ENCODE measurements around the gene FBXO8.

FBXO8 gene

DNA sequence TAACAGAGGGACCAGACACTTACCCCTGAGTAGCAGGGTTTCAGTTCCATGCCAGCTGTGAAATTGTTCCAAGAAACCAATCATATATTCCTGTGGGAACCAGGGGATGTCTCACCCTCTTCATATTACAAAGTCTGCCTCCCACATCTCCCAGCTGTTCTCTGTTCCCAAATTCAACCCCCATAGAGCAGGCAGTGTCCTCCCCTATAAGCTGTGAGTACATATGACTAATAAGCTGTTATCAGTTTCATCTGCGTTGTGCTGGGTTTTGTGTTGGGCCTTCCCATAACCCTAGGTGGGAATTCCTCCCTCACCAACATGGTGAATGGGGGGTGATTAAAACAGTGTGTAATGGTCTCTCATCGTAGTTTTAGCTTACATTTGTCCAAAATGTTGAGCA, 41.3 kb upstream of the FBXO8 start:
- Histone ChIP-seq H3K27ac (ENCODE audit: extremely low read depth, low read depth, low read length) (no peak overlapping the region), H3K4me1 (ENCODE audit: control insufficient read depth, insufficient read depth, low read length) (no peaks in the 10 kb centered on the region), H3K36me3 (ENCODE audit: control insufficient read depth in 2 of 2, insufficient read depth in 1 of 2, low read length in 2 of 2) (peaks cover 0 to 10% of the 10 kb centered on the region in 2 experiments; a peak in 1 of 3 replicates), H3K9me3 (ENCODE audit: control insufficient read depth, insufficient read depth, low read depth, low read length) (no peaks in the 10 kb centered on the region), H3K4me3 (ENCODE audit: low read depth, low read length) (no peak overlapping the region)
- ChIA-PET CTCF (no interaction called here), POLR2A (no interaction called here)
- no peak for TF ChIP-seq ZFP3 (tag by site-specific recombination; IDR thresholded peaks at IDR 0.05; ENCODE audit: low read depth)
- TF ChIP-seq TCF7L2 (IDR thresholded peaks at IDR 0.05; ENCODE audit: borderline replicate concordance, low read depth, low read length) = no peak
- TF ChIP-seq ZBTB7A (tag by site-specific recombination; IDR thresholded peaks at IDR 0.05; ENCODE audit: low read depth) = no peak
- TF ChIP-seq, protein P1, sequence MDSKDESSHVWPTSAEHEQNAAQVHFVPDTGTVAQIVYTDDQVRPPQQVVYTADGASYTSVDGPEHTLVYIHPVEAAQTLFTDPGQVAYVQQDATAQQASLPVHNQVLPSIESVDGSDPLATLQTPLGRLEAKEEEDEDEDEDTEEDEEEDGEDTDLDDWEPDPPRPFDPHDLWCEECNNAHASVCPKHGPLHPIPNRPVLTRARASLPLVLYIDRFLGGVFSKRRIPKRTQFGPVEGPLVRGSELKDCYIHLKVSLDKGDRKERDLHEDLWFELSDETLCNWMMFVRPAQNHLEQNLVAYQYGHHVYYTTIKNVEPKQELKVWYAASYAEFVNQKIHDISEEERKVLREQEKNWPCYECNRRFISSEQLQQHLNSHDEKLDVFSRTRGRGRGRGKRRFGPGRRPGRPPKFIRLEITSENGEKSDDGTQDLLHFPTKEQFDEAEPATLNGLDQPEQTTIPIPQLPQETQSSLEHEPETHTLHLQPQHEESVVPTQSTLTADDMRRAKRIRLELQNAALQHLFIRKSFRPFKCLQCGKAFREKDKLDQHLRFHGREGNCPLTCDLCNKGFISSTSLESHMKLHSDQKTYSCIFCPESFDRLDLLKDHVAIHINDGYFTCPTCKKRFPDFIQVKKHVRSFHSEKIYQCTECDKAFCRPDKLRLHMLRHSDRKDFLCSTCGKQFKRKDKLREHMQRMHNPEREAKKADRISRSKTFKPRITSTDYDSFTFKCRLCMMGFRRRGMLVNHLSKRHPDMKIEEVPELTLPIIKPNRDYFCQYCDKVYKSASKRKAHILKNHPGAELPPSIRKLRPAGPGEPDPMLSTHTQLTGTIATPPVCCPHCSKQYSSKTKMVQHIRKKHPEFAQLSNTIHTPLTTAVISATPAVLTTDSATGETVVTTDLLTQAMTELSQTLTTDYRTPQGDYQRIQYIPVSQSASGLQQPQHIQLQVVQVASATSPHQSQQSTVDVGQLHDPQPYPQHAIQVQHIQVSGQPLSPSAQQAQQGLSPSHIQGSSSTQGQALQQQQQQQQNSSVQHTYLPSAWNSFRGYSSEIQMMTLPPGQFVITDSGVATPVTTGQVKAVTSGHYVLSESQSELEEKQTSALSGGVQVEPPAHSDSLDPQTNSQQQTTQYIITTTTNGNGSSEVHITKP (tag by site-specific recombination; IDR thresholded peaks at IDR 0.05) = no peak
- no peak for TF ChIP-seq ZNF707 (tag by site-specific recombination; IDR thresholded peaks at IDR 0.05)
- TF ChIP-seq REPIN1 (tag by site-specific recombination; IDR thresholded peaks at IDR 0.05; ENCODE audit: low read depth) = no peak
- no peak for TF ChIP-seq ZNF585B (tag by site-specific recombination; IDR thresholded peaks at IDR 0.05)
- TF ChIP-seq, protein P2, sequence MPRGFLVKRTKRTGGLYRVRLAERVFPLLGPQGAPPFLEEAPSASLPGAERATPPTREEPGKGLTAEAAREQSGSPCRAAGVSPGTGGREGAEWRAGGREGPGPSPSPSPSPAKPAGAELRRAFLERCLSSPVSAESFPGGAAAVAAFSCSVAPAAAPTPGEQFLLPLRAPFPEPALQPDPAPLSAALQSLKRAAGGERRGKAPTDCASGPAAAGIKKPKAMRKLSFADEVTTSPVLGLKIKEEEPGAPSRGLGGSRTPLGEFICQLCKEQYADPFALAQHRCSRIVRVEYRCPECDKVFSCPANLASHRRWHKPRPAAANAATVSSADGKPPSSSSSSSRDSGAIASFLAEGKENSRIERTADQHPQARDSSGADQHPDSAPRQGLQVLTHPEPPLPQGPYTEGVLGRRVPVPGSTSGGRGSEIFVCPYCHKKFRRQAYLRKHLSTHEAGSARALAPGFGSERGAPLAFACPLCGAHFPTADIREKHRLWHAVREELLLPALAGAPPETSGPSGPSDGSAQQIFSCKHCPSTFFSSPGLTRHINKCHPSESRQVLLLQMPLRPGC (tag by site-specific recombination; IDR thresholded peaks at IDR 0.05) = no peak
- TF ChIP-seq ZNF555 (tag by site-specific recombination; conservative IDR thresholded peaks at IDR 0.05) = no peak
- TF ChIP-seq, protein P3, sequence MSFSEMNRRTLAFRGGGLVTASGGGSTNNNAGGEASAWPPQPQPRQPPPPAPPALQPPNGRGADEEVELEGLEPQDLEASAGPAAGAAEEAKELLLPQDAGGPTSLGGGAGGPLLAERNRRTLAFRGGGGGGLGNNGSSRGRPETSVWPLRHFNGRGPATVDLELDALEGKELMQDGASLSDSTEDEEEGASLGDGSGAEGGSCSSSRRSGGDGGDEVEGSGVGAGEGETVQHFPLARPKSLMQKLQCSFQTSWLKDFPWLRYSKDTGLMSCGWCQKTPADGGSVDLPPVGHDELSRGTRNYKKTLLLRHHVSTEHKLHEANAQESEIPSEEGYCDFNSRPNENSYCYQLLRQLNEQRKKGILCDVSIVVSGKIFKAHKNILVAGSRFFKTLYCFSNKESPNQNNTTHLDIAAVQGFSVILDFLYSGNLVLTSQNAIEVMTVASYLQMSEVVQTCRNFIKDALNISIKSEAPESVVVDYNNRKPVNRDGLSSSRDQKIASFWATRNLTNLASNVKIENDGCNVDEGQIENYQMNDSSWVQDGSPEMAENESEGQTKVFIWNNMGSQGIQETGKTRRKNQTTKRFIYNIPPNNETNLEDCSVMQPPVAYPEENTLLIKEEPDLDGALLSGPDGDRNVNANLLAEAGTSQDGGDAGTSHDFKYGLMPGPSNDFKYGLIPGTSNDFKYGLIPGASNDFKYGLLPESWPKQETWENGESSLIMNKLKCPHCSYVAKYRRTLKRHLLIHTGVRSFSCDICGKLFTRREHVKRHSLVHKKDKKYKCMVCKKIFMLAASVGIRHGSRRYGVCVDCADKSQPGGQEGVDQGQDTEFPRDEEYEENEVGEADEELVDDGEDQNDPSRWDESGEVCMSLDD (tag by site-specific recombination; IDR thresholded peaks at IDR 0.05) = no peak
- TF ChIP-seq ZNF140 (tag by site-specific recombination; IDR thresholded peaks at IDR 0.05) = no peak
- no peak for TF ChIP-seq ZNF391 (tag by site-specific recombination; IDR thresholded peaks at IDR 0.05; ENCODE audit: borderline replicate concordance, low read depth)

DNA sequence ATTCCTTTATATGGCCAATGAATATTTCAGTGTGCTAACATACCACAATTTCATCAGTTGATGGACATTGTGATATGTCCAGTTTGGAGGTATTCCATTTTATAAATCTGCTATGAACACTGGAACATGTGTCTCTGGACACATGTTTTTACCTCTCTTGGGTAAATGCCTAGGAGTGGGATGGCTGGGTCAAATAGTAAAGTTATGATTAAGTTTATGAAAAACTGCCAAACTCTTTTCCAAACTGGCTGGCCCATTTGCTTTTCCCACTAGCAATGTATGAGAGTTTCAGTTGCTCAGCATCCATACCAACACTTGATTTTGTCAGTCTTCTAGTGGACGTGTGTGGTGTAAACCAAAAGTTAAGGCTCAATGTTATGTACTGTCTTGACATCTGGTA, 40.8 kb upstream of the FBXO8 start:
- ChIA-PET POLR2A (no interaction called here), CTCF (no interaction called here)
- H3K36me3 ChIP-seq (ENCODE audit: control insufficient read depth in 2 of 2, insufficient read depth in 1 of 2, low read length in 2 of 2) = peaks cover 0 to 11% of the 10 kb centered on the region in 2 experiments; a peak in 1 of 3 replicates
- no peak overlapping the region for H3K27ac ChIP-seq (ENCODE audit: extremely low read depth, low read depth, low read length)
- no peak overlapping the region for H3K4me3 ChIP-seq (ENCODE audit: low read depth, low read length)
- H3K4me1 ChIP-seq (ENCODE audit: control insufficient read depth, insufficient read depth, low read length) = no peaks in the 10 kb centered on the region
- H3K9me3 ChIP-seq (ENCODE audit: control insufficient read depth, insufficient read depth, low read depth, low read length) = no peaks in the 10 kb centered on the region
- TF ChIP-seq, protein P4, sequence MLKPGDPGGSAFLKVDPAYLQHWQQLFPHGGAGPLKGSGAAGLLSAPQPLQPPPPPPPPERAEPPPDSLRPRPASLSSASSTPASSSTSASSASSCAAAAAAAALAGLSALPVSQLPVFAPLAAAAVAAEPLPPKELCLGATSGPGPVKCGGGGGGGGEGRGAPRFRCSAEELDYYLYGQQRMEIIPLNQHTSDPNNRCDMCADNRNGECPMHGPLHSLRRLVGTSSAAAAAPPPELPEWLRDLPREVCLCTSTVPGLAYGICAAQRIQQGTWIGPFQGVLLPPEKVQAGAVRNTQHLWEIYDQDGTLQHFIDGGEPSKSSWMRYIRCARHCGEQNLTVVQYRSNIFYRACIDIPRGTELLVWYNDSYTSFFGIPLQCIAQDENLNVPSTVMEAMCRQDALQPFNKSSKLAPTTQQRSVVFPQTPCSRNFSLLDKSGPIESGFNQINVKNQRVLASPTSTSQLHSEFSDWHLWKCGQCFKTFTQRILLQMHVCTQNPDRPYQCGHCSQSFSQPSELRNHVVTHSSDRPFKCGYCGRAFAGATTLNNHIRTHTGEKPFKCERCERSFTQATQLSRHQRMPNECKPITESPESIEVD (tag by site-specific recombination; IDR thresholded peaks at IDR 0.05) = no peak
- TF ChIP-seq ZNF266 (tag by site-specific recombination; IDR thresholded peaks at IDR 0.05; ENCODE audit: low read depth) (no peak), MZF1 (tag by site-specific recombination; IDR thresholded peaks at IDR 0.05; ENCODE audit: borderline replicate concordance) (no peak), ZNF571 (tag by site-specific recombination; IDR thresholded peaks at IDR 0.05) (no peak), ZSCAN16 (tag by site-specific recombination; IDR thresholded peaks at IDR 0.05) (no peak), ZNF544 (tag by site-specific recombination; IDR thresholded peaks at IDR 0.05) (no peak)

Measured in HEK293 (cell line).